Measurements from ENCODE around the gene LPCAT1. TPM values are rescaled to one million over a fixed set of nuclear protein-coding genes. Genes with fewer than 3 reads are reported as not detected.

Gene LPCAT1
- total RNA-seq, 4 donors from 2014 or later = 10.4 to 13.2 (median 12.3) TPM

- peak in 1 of 2 donors; percentile 74 for DNase-seq (ENCODE audit: low spot score in 2 of 2)
- H3K4me3 ChIP-seq (ENCODE audit: low read depth, poor library complexity, severe bottlenecking) = no peak overlapping the region
- TF ChIP-seq POLR2A (IDR thresholded peaks at IDR 0.05) (no peak), CTCF (IDR thresholded peaks at IDR 0.05) (no peak)
- intact Hi-C loops (cut with DNase I; ENCODE audit: low total_unique reads) = no loop called here
- WGBS, 2 donors = 72% methylated on average over 35 to 36 of the region's 36 CpGs
Observed at GRCh38 chr5:1442222-1443145, 81.3 kb downstream of the LPCAT1 start.

GRCh38 chr5:1441166-1441865 is 82.4 kb downstream of the LPCAT1 start:
- no peak overlapping the region for H3K4me3 ChIP-seq (ENCODE audit: low read depth, poor library complexity, severe bottlenecking)
- intact Hi-C loops (cut with DNase I; ENCODE audit: low total_unique reads) = no loop called here
- TF ChIP-seq CTCF (IDR thresholded peaks at IDR 0.05) = no peak
- no peak for TF ChIP-seq POLR2A (IDR thresholded peaks at IDR 0.05)
- peak in 1 of 2 donors; percentile 65 for DNase-seq (ENCODE audit: low spot score in 2 of 2)
- 92 to 95% methylated on average over 24 of the region's 24 CpGs for WGBS, 2 donors

- intact Hi-C loops (cut with DNase I; ENCODE audit: low total_unique reads) = no loop called here
- 82 to 86% methylated on average over 3 of the region's 3 CpGs for WGBS, 2 donors
- TF ChIP-seq POLR2A (IDR thresholded peaks at IDR 0.05) (no peak), CTCF (IDR thresholded peaks at IDR 0.05) (no peak)
- DNase-seq (ENCODE audit: low spot score in 2 of 2) = no peak
- H3K4me3 ChIP-seq (ENCODE audit: low read depth, poor library complexity, severe bottlenecking) = no peak overlapping the region
Observed at GRCh38 chr5:1440098-1440493, 83.7 kb downstream of the LPCAT1 start.

- intact Hi-C loops (cut with DNase I; ENCODE audit: low total_unique reads) = no loop called here
- WGBS, 2 donors = 75 to 88% methylated on average over 14 to 15 of the region's 15 CpGs
Observed at GRCh38 chr5:1439388-1440097, 84.2 kb downstream of the LPCAT1 start.

More at GRCh38 chr5:1439388-1440097, 84.2 kb downstream of the LPCAT1 start:
- TF ChIP-seq CTCF (IDR thresholded peaks at IDR 0.05) (no peak), POLR2A (IDR thresholded peaks at IDR 0.05) (no peak)
- H3K4me3 ChIP-seq (ENCODE audit: low read depth, poor library complexity, severe bottlenecking) = no peak overlapping the region
- DNase-seq (ENCODE audit: low spot score in 2 of 2) = peak in 1 of 2 donors; percentile 59

All from lower leg skin (tissue), 4 donors.